AG04449 (cell line): ENCODE results near the gene GOLT1A.
"Not testable (repeated sequence)": the region's sequence is repeated elsewhere in the genome, so short reads cannot be mapped to it uniquely, and the experiment has no call there.

ENCODE experiments used
- CTCF ChIA-PET: fragments of 350-600 bp; formaldehyde crosslinking; extraction: SDS; loops from one replicate; lab custom pipeline; 2021; ENCODE audit warnings: antibody characterized with exemption; lab: Yijun Ruan, JAX
- POLR2A ChIA-PET: fragments of 400-600, 350-600 bp; formaldehyde crosslinking; extraction: SDS; loops from one replicate; lab custom pipeline; 2020; ENCODE audit warnings: antibody characterized with exemption, inconsistent platforms; lab: Yijun Ruan, JAX
- DNase-seq: peaks from one replicate; pipeline ENCODE4 v3.0.0-alpha.2; 2010; ENCODE audit warnings: low read depth, low spot score
- H3K4me3 ChIP-seq: 2 replicates; pipeline ENCODE4 v1.5.1; 2011; ENCODE audit warnings: low read depth, mild to moderate bottlenecking, control low read depth, low read length
- CTCF ChIP-seq: IDR thresholded peaks from one replicate; pipeline ENCODE4 v1.5.1; 2011; ENCODE audit warnings: mild to moderate bottlenecking, moderate library complexity, low read length, control low read depth, inconsistent platforms; ENCODE audit not compliant: insufficient read depth; ENCODE audit errors: missing control alignments

The GOLT1A gene

GRCh38 chr1:204241050-204241449 is 27.3 kb upstream of the GOLT1A start:
- H3K4me3 ChIP-seq, result no peak overlapping the region
- TF ChIP-seq CTCF, result no peak
- DNase-seq, result no peak
- CTCF ChIA-PET, result interaction anchor here (1.1 kb wide), 1 partner anchor 16 kb away, joined by 6 read pairs; no protein-coding TSS in a partner anchor
- POLR2A ChIA-PET, result no interaction called here

- TF ChIP-seq CTCF, result no peak
- DNase-seq, result no peak
- POLR2A ChIA-PET, result no interaction called here
- H3K4me3 ChIP-seq, result no peak overlapping the region
- CTCF ChIA-PET, result interaction anchor here (1.4 kb wide), 1 partner anchor 78 kb away, joined by 3 read pairs; no protein-coding TSS in a partner anchor
Measured at GRCh38 chr1:204240233-204240632, 26.4 kb upstream of the GOLT1A start.

GRCh38 chr1:204239401-204239800 is 25.6 kb upstream of the GOLT1A start:
- CTCF ChIA-PET, result interaction anchor here (0.9 to 1.4 kb wide), 2 partner anchors 77 to 159 kb away, joined by 3 to 4 read pairs; no protein-coding TSS in a partner anchor
- H3K4me3 ChIP-seq, DNase-seq, POLR2A ChIA-PET: not testable (repeated sequence)

- CTCF ChIA-PET, DNase-seq, H3K4me3 ChIP-seq, POLR2A ChIA-PET: not testable (repeated sequence)
Measured at GRCh38 chr1:204238520-204238919, 24.7 kb upstream of the GOLT1A start.

GRCh38 chr1:204237515-204237914 is 23.7 kb upstream of the GOLT1A start:
- H3K4me3 ChIP-seq, DNase-seq, POLR2A ChIA-PET: not testable (repeated sequence)
- CTCF ChIA-PET, result interaction anchor here (0.8 to 2.4 kb wide), 6 partner anchors 21 to 161 kb away, joined by 3 to 12 read pairs (median 3); partner anchors contain the start of genes GOLT1A and PLEKHA6

GRCh38 chr1:204232526-204232925 is 18.7 kb upstream of the GOLT1A start:
- DNase-seq, result no peak
- ChIA-PET POLR2A (no interaction called here), CTCF (interaction anchor here (1.0 to 5.5 kb wide), 9 partner anchors 19 to 146 kb away, joined by 3 to 30 read pairs (median 4); partner anchors contain the start of gene GOLT1A)
- TF ChIP-seq CTCF, result no peak
- H3K4me3 ChIP-seq, result no peak overlapping the region

- TF ChIP-seq CTCF, result no peak
- POLR2A ChIA-PET, result no interaction called here
Measured at GRCh38 chr1:204230211-204230610, 16.4 kb upstream of the GOLT1A start.

GRCh38 chr1:204228896-204229295 is 15.1 kb upstream of the GOLT1A start:
- POLR2A ChIA-PET, result no interaction called here
- no peak overlapping the region for H3K4me3 ChIP-seq
- CTCF ChIA-PET, result interaction anchor here (0.6 to 5.5 kb wide), 8 partner anchors 13 to 170 kb away, joined by 3 to 39 read pairs (median 5); partner anchors contain the start of gene GOLT1A
- no peak for TF ChIP-seq CTCF
- DNase-seq, result no peak

More at GRCh38 chr1:204230211-204230610, 16.4 kb upstream of the GOLT1A start:
- no peak overlapping the region for H3K4me3 ChIP-seq
- CTCF ChIA-PET, result interaction anchor here (1.2 to 5.5 kb wide), 5 partner anchors 14 to 133 kb away, joined by 4 to 39 read pairs (median 30); partner anchors contain the start of gene GOLT1A
- no peak for DNase-seq
